DND-41 (cell line): ENCODE results near the gene FAM50A.
A peak's percentile ranks its signal among the peaks of the same experiment; 100 is the strongest.

Experiments used
- ATAC-seq: fragments of 200-7000 bp; cut with Tn5 transposase; 3 replicates; pipeline ENCODE4 v1.9.1; 2021; ENCODE audit warnings: low read depth; ENCODE audit not compliant: insufficient read depth
- DNase-seq: peaks from one replicate; pipeline ENCODE4 v3.0.0-alpha.2; 2020
- H2AFZ ChIP-seq: 2 replicates; pipeline ENCODE4 v1.6.0; 2012; ENCODE audit warnings: low read depth, low read length
- H3K27ac ChIP-seq: 2 replicates; pipeline ENCODE4 v1.5.1; 2012; ENCODE audit warnings: low read length, inconsistent platforms
- H3K27me3 ChIP-seq: fragments of 200-600 bp; sonication (generic); 2 replicates; pipeline ENCODE4 v1.6.0; 2012; ENCODE audit warnings: low read length, mild to moderate bottlenecking, inconsistent platforms; ENCODE audit not compliant: insufficient read depth, poor library complexity
- H3K36me3 ChIP-seq: 2 replicates; pipeline ENCODE4 v1.5.1; 2012; ENCODE audit warnings: low read length, inconsistent platforms; ENCODE audit not compliant: insufficient read depth
- H3K4me1 ChIP-seq: 2 replicates; pipeline ENCODE4 v1.5.1; 2012; ENCODE audit warnings: mild to moderate bottlenecking, low read length; ENCODE audit not compliant: insufficient read depth
- H3K4me2 ChIP-seq: 2 replicates; pipeline ENCODE4 v1.6.0; 2012; ENCODE audit warnings: mild to moderate bottlenecking, moderate library complexity, low read length, inconsistent platforms; ENCODE audit not compliant: insufficient read depth
- H3K4me3 ChIP-seq, 2 experiments: fragments of 200-600 bp in 1 of 2; shearing (Covaris generic) in 1 of 2; 2 replicates each; pipeline ENCODE4 v1.5.1; 2012 to 2016; ENCODE audit warnings: inconsistent platforms in 2 of 2, low read length in 2 of 2, mild to moderate bottlenecking in 2 of 2, low read depth in 1 of 2, moderate library complexity in 1 of 2
- H3K79me2 ChIP-seq: 2 replicates; pipeline ENCODE4 v1.6.0; 2012; ENCODE audit warnings: low read length, inconsistent platforms; ENCODE audit not compliant: insufficient read depth
- H3K9ac ChIP-seq: 2 replicates; pipeline ENCODE4 v1.6.0; 2012; ENCODE audit warnings: low read depth, mild to moderate bottlenecking, inconsistent platforms, low read length, moderate library complexity
- H3K9me3 ChIP-seq: 2 replicates; pipeline ENCODE4 v1.5.1; 2012; ENCODE audit warnings: low read length, moderate library complexity, mild to moderate bottlenecking, inconsistent platforms; ENCODE audit not compliant: insufficient read depth, severe bottlenecking
- H4K20me1 ChIP-seq: 2 replicates; pipeline ENCODE4 v1.6.0; 2012; ENCODE audit warnings: low read length; ENCODE audit not compliant: insufficient read depth
- EZH2 ChIP-seq: IDR thresholded peaks from 3 replicates; pipeline ENCODE4 v1.6.1; 2012; ENCODE audit warnings: borderline replicate concordance, low read depth, mild to moderate bottlenecking, moderate library complexity, low read length, inconsistent platforms; ENCODE audit not compliant: severe bottlenecking
- TF ChIP-seq, protein P1 (sequence below): IDR thresholded peaks from 2 replicates; pipeline ENCODE4 v1.5.1; 2012; ENCODE audit warnings: borderline replicate concordance, low read length, moderate library complexity, mild to moderate bottlenecking; ENCODE audit not compliant: poor library complexity, severe bottlenecking; ENCODE audit errors: extremely low read depth

Gene FAM50A

DNA sequence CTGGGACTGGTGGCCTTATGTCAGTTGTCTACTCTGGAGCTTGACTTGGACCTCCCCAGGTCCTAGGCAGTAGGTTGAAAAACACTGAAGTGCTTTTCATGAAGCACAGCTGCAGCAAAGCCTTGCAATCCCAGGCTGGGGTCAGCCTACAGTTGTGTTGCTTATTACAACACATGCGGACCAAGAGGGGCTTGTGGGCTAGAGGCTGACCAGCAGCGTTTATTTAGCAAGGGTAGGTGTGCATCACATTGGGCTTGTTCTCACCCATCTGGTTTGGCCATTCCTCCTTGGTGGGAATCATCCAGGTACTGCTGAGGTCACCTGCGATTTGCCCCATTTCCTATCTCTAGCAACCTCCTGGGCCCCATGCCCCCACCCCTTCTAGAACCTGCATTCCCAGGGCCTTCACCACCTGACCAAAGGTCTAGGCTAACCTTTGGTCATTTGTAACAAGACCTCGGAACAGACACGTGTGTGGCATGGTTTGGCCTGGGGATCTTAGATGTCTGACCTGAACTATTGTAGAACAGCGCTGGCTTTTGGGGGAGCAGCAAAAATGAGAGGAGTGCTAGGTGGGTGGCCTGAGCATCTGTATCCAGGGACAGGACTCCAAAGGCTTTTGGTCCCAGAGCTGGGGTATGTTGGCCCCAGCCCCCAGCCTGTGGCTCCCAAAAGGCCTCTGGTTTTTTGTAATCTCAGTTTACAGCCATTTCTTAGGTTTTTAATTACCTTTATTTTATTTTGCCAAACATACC lies 42.7 kb upstream of the FAM50A start:
- H3K27ac ChIP-seq: no peak overlapping the region
- H3K4me3 ChIP-seq: no peak overlapping the region
- DNase-seq (peak; percentile 28), ATAC-seq (peak; percentile 14; the same call in 2 of the 3 replicates)
- H3K4me1 ChIP-seq: peaks cover 21% of the 10 kb centered on the region
- TF ChIP-seq EZH2: no peak
- TF ChIP-seq, protein P1, sequence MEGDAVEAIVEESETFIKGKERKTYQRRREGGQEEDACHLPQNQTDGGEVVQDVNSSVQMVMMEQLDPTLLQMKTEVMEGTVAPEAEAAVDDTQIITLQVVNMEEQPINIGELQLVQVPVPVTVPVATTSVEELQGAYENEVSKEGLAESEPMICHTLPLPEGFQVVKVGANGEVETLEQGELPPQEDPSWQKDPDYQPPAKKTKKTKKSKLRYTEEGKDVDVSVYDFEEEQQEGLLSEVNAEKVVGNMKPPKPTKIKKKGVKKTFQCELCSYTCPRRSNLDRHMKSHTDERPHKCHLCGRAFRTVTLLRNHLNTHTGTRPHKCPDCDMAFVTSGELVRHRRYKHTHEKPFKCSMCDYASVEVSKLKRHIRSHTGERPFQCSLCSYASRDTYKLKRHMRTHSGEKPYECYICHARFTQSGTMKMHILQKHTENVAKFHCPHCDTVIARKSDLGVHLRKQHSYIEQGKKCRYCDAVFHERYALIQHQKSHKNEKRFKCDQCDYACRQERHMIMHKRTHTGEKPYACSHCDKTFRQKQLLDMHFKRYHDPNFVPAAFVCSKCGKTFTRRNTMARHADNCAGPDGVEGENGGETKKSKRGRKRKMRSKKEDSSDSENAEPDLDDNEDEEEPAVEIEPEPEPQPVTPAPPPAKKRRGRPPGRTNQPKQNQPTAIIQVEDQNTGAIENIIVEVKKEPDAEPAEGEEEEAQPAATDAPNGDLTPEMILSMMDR: no peak
- H3K36me3 ChIP-seq: peaks cover 29% of the 10 kb centered on the region
- H3K9me3 ChIP-seq: no peaks in the 10 kb centered on the region
- no peak overlapping the region for H3K4me2 ChIP-seq
- H2AFZ ChIP-seq: no peak overlapping the region
- no peak overlapping the region for H3K9ac ChIP-seq
- H3K27me3 ChIP-seq: no peaks in the 10 kb centered on the region
- H3K79me2 ChIP-seq: peaks cover 31% of the 10 kb centered on the region
- peaks cover 21% of the 10 kb centered on the region for H4K20me1 ChIP-seq

DNA sequence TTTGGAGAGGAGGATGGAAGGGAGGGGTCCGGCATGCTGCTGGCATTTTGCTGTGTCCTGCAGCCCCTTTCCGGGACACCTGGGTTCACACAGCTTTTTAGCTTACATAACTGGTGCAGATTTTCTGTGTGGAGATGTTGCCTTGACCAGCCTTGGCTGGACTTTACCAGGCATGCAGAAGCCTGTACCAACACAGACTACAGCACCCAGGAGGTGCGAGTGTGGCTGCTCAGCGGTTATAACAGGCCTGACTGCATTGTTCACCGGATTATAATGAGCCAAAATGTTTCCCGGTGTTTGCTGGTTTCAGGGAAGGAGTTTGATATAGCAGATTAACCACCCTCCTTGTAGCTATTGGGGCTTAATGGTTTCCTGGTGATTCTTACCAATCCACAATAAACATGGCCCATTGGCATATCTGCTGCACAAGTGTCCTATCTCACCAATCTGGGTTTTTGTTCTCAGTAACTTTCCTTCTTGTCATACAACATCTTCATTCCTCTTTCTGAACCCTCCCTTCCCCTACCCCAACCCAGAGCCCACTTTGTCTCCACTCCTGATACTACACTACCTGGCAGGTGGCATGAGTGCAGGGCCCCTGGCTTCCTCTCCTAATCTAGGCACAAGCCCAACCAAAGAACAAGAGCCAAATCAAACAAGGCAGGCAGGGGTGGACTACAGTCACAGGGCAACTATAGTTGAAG lies 41.9 kb upstream of the FAM50A start:
- Histone ChIP-seq H3K27me3 (no peaks in the 10 kb centered on the region), H3K36me3 (peaks cover 29% of the 10 kb centered on the region), H3K27ac (peak overlapping the region; percentile 10; the same call in 1 of the 2 replicates), H2AFZ (no peak overlapping the region), H3K9ac (no peak overlapping the region), H3K4me1 (peaks cover 18% of the 10 kb centered on the region), H3K4me3 (no peak overlapping the region), H3K4me2 (no peak overlapping the region), H4K20me1 (peaks cover 21% of the 10 kb centered on the region), H3K79me2 (peaks cover 28% of the 10 kb centered on the region), H3K9me3 (no peaks in the 10 kb centered on the region)
- TF ChIP-seq, protein P1: no peak
- TF ChIP-seq EZH2: no peak
- DNase-seq (no peak), ATAC-seq (no peak)

DNA sequence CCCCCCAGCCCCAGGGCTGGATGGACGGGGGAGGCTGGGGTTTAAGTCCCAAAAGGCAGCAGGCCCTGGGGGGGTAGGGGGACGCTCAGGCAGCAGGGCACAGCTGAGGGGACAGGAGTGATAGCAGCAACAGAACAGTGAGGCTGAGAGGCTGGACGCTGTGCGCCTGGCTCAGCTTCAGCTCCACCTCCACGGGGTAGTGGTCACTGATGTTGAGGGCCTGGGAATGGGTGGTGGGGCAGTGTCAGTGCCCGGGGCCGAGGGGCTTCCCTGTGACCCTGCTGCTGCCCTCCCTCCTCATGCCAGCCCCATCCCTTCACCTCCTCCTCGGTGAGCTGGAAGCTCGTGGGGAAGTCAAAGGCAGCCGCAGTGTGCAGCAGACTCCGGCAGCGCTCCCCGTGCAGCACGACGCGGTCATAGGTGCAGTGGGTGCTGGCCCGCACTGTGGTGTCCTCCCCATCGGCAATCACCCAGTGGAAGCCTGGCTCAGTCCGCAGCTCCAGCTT lies 41.3 kb upstream of the FAM50A start:
- TF ChIP-seq, protein P1: no peak
- TF ChIP-seq EZH2: no peak
- peaks cover 14% of the 10 kb centered on the region for H3K4me1 ChIP-seq
- H3K27me3 ChIP-seq: no peaks in the 10 kb centered on the region
- no peaks in the 10 kb centered on the region for H3K9me3 ChIP-seq
- no peak overlapping the region for H2AFZ ChIP-seq
- no peak for DNase-seq
- peaks cover 22% of the 10 kb centered on the region for H3K79me2 ChIP-seq
- H4K20me1 ChIP-seq: peaks cover 21% of the 10 kb centered on the region
- no peak overlapping the region for H3K27ac ChIP-seq
- H3K36me3 ChIP-seq: peaks cover 29% of the 10 kb centered on the region
- ATAC-seq: no peak
- H3K4me3 ChIP-seq: no peak overlapping the region
- H3K4me2 ChIP-seq: no peak overlapping the region
- no peak overlapping the region for H3K9ac ChIP-seq
